IMR-90 (cell line): ENCODE data around the gene UGT8.

Experiments
- CEBPB ChIP-seq: IDR thresholded peaks from 2 replicates; pipeline ENCODE4 v1.6.1; 2012; ENCODE audit warnings: low read depth, low read length, improper control_type of control experiment
- MAZ ChIP-seq: IDR thresholded peaks from 2 replicates; pipeline ENCODE4 v1.6.1; 2012; ENCODE audit warnings: low read depth, mild to moderate bottlenecking, low read length, improper control_type of control experiment, moderate library complexity, borderline replicate concordance
- POLR2A ChIP-seq: IDR thresholded peaks from 2 replicates; pipeline ENCODE4 v1.6.1; 2012; ENCODE audit warnings: mild to moderate bottlenecking, low read depth, low read length
- RCOR1 ChIP-seq: IDR thresholded peaks from 2 replicates; pipeline ENCODE4 v1.6.1; 2012; ENCODE audit warnings: mild to moderate bottlenecking, low read length, improper control_type of control experiment; ENCODE audit not compliant: insufficient replicate concordance
- SMC3 ChIP-seq: fragments of 150-350 bp; IDR thresholded peaks from 2 replicates; pipeline ENCODE4 v1.6.1; 2016; ENCODE audit warnings: low read depth, mild to moderate bottlenecking, antibody characterized with exemption, low read length, moderate library complexity
- TF ChIP-seq, protein P1 (sequence below): conservative IDR thresholded peaks from 2 replicates; pipeline ENCODE4 v1.5.1; 2012; ENCODE audit warnings: mild to moderate bottlenecking, low read depth, low read length, improper control_type of control experiment
- TF ChIP-seq, protein P2 (sequence below): fragments of 150-350 bp; IDR thresholded peaks from 2 replicates; pipeline ENCODE4 v1.6.1; 2017; ENCODE audit warnings: mild to moderate bottlenecking, antibody characterized with exemption, low read length, low read depth
- TF ChIP-seq, protein P3 (sequence below): fragments of 150-350 bp; IDR thresholded peaks from 2 replicates; pipeline ENCODE4 v1.6.1; 2016; ENCODE audit warnings: low read depth, mild to moderate bottlenecking, low read length, moderate library complexity, borderline replicate concordance

DNA sequence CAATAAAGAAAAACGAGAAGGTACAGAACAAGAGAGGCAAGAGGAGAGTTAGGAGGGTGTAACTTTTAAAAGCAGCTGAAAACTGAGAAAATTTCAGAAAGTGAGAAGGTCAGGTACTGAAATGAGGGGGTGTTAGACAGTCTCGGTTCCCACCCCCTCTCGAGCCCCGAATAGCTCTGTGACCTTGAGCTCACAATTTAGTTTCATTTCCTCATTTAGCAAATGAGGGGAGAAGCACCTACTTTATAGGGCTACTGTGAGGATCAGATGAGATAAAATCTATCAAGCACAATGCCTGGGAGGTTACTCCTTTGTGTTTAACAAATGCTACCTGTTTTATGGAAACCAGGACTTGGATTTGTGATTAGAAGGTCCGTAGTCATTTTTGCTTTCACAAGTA is 4.9 kb downstream of the UGT8 start:
- no peak for TF ChIP-seq POLR2A
- TF ChIP-seq CEBPB: no peak
- TF ChIP-seq, protein P1, sequence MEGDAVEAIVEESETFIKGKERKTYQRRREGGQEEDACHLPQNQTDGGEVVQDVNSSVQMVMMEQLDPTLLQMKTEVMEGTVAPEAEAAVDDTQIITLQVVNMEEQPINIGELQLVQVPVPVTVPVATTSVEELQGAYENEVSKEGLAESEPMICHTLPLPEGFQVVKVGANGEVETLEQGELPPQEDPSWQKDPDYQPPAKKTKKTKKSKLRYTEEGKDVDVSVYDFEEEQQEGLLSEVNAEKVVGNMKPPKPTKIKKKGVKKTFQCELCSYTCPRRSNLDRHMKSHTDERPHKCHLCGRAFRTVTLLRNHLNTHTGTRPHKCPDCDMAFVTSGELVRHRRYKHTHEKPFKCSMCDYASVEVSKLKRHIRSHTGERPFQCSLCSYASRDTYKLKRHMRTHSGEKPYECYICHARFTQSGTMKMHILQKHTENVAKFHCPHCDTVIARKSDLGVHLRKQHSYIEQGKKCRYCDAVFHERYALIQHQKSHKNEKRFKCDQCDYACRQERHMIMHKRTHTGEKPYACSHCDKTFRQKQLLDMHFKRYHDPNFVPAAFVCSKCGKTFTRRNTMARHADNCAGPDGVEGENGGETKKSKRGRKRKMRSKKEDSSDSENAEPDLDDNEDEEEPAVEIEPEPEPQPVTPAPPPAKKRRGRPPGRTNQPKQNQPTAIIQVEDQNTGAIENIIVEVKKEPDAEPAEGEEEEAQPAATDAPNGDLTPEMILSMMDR: no peak
- TF ChIP-seq, protein P2, sequence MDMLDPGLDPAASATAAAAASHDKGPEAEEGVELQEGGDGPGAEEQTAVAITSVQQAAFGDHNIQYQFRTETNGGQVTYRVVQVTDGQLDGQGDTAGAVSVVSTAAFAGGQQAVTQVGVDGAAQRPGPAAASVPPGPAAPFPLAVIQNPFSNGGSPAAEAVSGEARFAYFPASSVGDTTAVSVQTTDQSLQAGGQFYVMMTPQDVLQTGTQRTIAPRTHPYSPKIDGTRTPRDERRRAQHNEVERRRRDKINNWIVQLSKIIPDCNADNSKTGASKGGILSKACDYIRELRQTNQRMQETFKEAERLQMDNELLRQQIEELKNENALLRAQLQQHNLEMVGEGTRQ: no peak
- TF ChIP-seq RCOR1: no peak
- no peak for TF ChIP-seq MAZ
- TF ChIP-seq, protein P3, sequence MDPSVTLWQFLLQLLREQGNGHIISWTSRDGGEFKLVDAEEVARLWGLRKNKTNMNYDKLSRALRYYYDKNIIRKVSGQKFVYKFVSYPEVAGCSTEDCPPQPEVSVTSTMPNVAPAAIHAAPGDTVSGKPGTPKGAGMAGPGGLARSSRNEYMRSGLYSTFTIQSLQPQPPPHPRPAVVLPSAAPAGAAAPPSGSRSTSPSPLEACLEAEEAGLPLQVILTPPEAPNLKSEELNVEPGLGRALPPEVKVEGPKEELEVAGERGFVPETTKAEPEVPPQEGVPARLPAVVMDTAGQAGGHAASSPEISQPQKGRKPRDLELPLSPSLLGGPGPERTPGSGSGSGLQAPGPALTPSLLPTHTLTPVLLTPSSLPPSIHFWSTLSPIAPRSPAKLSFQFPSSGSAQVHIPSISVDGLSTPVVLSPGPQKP: no peak
- TF ChIP-seq SMC3: no peak
